Measurements from ENCODE around the gene DLEU7.

DLEU7 gene

GRCh38 chr13:50805805-50806204 lies 37.7 kb downstream of the DLEU7 start:
- TF ChIP-seq CTCF (IDR thresholded peaks at IDR 0.05), result no peak; the same call in 1 of the 2 replicates

- TF ChIP-seq CTCF (IDR thresholded peaks at IDR 0.05), result peak; percentile 68
Observed at GRCh38 chr13:50801087-50801931, 42.2 kb downstream of the DLEU7 start.

- TF ChIP-seq CTCF (IDR thresholded peaks at IDR 0.05), result no peak
Observed at GRCh38 chr13:50800091-50800739, 43.3 kb downstream of the DLEU7 start.

GRCh38 chr13:50798923-50799322 lies 44.6 kb downstream of the DLEU7 start:
- no peak for TF ChIP-seq CTCF (IDR thresholded peaks at IDR 0.05)

GRCh38 chr13:50797091-50797490 lies 46.4 kb downstream of the DLEU7 start:
- TF ChIP-seq CTCF (IDR thresholded peaks at IDR 0.05), result no peak

GRCh38 chr13:50796463-50796862 lies 47.0 kb downstream of the DLEU7 start:
- TF ChIP-seq CTCF (IDR thresholded peaks at IDR 0.05), result no peak

GRCh38 chr13:50794226-50794625 lies 49.3 kb downstream of the DLEU7 start:
- TF ChIP-seq CTCF (IDR thresholded peaks at IDR 0.05), result no peak

Measured in LNCAP (cell line).